PC-3 (cell line): ENCODE data around the gene SNCAIP.

Source experiments
- CTCF ChIP-seq: fragments of 300-600 bp; sonication (generic); conservative IDR thresholded peaks from 2 replicates; pipeline ENCODE4 v1.5.1; 2017; ENCODE audit warnings: antibody characterized with exemption, low read depth, mild to moderate bottlenecking, low read length
- EZH2 ChIP-seq: fragments of 300-600 bp; sonication (generic); IDR thresholded peaks from one replicate; pipeline ENCODE4 v1.6.1; 2017; ENCODE audit warnings: antibody characterized with exemption, mild to moderate bottlenecking, low read length; ENCODE audit not compliant: unreplicated experiment
- EZH2phosphoT487 ChIP-seq: fragments of 300-600 bp; sonication (generic); IDR thresholded peaks from 2 replicates; pipeline ENCODE4 v1.6.1; 2018; ENCODE audit warnings: mild to moderate bottlenecking, antibody characterized with exemption, low read length, borderline replicate concordance

GRCh38 chr5:122427621-122428020, 115.6 kb downstream of the SNCAIP start:
- TF ChIP-seq CTCF = no peak
- TF ChIP-seq EZH2phosphoT487 = no peak
- TF ChIP-seq EZH2 = no peak
